HepG2 (cell line): ENCODE measurements around the gene CCDC136.

Experiments
- BRD4 ChIP-seq: sonication (generic); formaldehyde crosslinking; IDR thresholded peaks from 2 replicates; pipeline ENCODE4 v1.4.0; 2020; ENCODE audit warnings: missing genetic modification reagents
- CTCF ChIP-seq: sonication (generic); formaldehyde crosslinking; IDR thresholded peaks from 2 replicates; pipeline ENCODE4 v1.5.0; 2020; ENCODE audit warnings: mild to moderate bottlenecking, missing genetic modification reagents, moderate library complexity
- FOXO4 ChIP-seq: sonication (generic); formaldehyde crosslinking; conservative IDR thresholded peaks from 2 replicates; pipeline ENCODE4 v1.8.1; 2023; ENCODE audit warnings: missing genetic modification reagents
- MAX ChIP-seq: IDR thresholded peaks from 2 replicates; pipeline ENCODE4 v1.6.1; 2012; ENCODE audit warnings: inconsistent platforms
- POLR2AphosphoS2 ChIP-seq: IDR thresholded peaks from 2 replicates; pipeline ENCODE4 v1.6.1; 2011; ENCODE audit warnings: low read depth, low read length, improper control_type of control experiment
- SKIL ChIP-seq: sonication (generic); formaldehyde crosslinking; IDR thresholded peaks from 2 replicates; pipeline ENCODE4 v1.8.0; 2022; ENCODE audit warnings: missing genetic modification reagents, mild to moderate bottlenecking, moderate library complexity, borderline replicate concordance
- SMARCE1 ChIP-seq: fragments of 450-650 bp; IDR thresholded peaks from 2 replicates; pipeline ENCODE4 v1.6.1; 2017; ENCODE audit warnings: borderline replicate concordance
- SP1 ChIP-seq, 2 experiments: fragments of 450-650 bp in 1 of 2; sonication (generic) in 1 of 2; formaldehyde crosslinking in 1 of 2; IDR thresholded peaks; 2 replicates each; pipeline versions ENCODE4 v1.4.0 to v1.6.1; 2016 to 2020; ENCODE audit warnings: missing genetic modification reagents in 1 of 2
- USF2 ChIP-seq, 2 experiments: sonication (generic) in 1 of 2; formaldehyde crosslinking in 1 of 2; IDR thresholded peaks; 2 replicates each; pipeline versions ENCODE4 v1.5.1 to v1.6.1; 2011 to 2020; ENCODE audit warnings: borderline replicate concordance in 1 of 2, low read depth in 1 of 2, low read length in 1 of 2, mild to moderate bottlenecking in 1 of 2, missing genetic modification reagents in 1 of 2, moderate library complexity in 1 of 2
- ZNF138 ChIP-seq: sonication (generic); formaldehyde crosslinking; IDR thresholded peaks from 2 replicates; pipeline ENCODE4 v1.5.0; 2020; ENCODE audit warnings: mild to moderate bottlenecking, low read depth, missing genetic modification reagents
- ZNF556 ChIP-seq: sonication (generic); formaldehyde crosslinking; IDR thresholded peaks from 2 replicates; pipeline ENCODE4 v1.4.0; 2020; ENCODE audit warnings: mild to moderate bottlenecking, missing genetic modification reagents, borderline replicate concordance

- TF ChIP-seq SMARCE1 (no peak), SKIL (CRISPR knock-in tag) (no peak), SP1 (IDR thresholded peaks at IDR 0.05) (no peak), SP1 (CRISPR knock-in tag; IDR thresholded peaks at IDR 0.05) (no peak), ZNF556 (no peak), CTCF (CRISPR knock-in tag) (no peak), USF2 (IDR thresholded peaks at IDR 0.05; ENCODE audit: low read depth, low read length) (no peak), USF2 (CRISPR knock-in tag; IDR thresholded peaks at IDR 0.05; ENCODE audit: borderline replicate concordance) (no peak), ZNF138 (no peak), MAX (no peak), POLR2AphosphoS2 (no peak), BRD4 (CRISPR knock-in tag) (no peak), FOXO4 (CRISPR knock-in tag) (no peak)
These were observed 41.0 kb downstream of the CCDC136 start for GRCh38 chr7:128832880-128833147.
